Vagina (tissue), 2 donors: ENCODE data around the gene TTLL5.

ENCODE experiments used
- POLR2A ChIP-seq, 2 donors: fragments of 450-650 bp; IDR thresholded peaks; one replicate each; pipeline ENCODE4 v1.6.1; 2017; ENCODE audit warnings: antibody characterized with exemption in 2 of 2, mild to moderate bottlenecking in 2 of 2, moderate library complexity in 2 of 2
- POLR2AphosphoS5 ChIP-seq, 2 donors: sonication (generic); formaldehyde crosslinking; IDR thresholded peaks; one replicate each; pipeline ENCODE4 v1.9.0; 2017; ENCODE audit warnings: antibody characterized with exemption in 2 of 2, mild to moderate bottlenecking in 2 of 2, low read depth in 1 of 2; ENCODE audit not compliant: insufficient read depth in 1 of 2
- TF ChIP-seq, protein P1 (sequence below), 3 experiments: fragments of 450-650 bp in 2 of 3; fragments of 200-600 bp in 1 of 3; sonication (generic) in 1 of 3; IDR thresholded peaks; one replicate each; pipeline ENCODE4 v1.5.1; 2017 to 2019; ENCODE audit warnings: antibody characterized with exemption in 3 of 3, mild to moderate bottlenecking in 2 of 3, moderate library complexity in 2 of 3

GRCh38 chr14:75961662-75962061 is 300.6 kb downstream of the TTLL5 start:
- TF ChIP-seq POLR2A (IDR thresholded peaks at IDR 0.05) (no peak), POLR2AphosphoS5 (IDR thresholded peaks at IDR 0.05; ENCODE audit: insufficient read depth in 1 of 2, low read depth in 1 of 2) (no peak)
- TF ChIP-seq, protein P1, sequence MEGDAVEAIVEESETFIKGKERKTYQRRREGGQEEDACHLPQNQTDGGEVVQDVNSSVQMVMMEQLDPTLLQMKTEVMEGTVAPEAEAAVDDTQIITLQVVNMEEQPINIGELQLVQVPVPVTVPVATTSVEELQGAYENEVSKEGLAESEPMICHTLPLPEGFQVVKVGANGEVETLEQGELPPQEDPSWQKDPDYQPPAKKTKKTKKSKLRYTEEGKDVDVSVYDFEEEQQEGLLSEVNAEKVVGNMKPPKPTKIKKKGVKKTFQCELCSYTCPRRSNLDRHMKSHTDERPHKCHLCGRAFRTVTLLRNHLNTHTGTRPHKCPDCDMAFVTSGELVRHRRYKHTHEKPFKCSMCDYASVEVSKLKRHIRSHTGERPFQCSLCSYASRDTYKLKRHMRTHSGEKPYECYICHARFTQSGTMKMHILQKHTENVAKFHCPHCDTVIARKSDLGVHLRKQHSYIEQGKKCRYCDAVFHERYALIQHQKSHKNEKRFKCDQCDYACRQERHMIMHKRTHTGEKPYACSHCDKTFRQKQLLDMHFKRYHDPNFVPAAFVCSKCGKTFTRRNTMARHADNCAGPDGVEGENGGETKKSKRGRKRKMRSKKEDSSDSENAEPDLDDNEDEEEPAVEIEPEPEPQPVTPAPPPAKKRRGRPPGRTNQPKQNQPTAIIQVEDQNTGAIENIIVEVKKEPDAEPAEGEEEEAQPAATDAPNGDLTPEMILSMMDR (IDR thresholded peaks at IDR 0.05), result no peak
